K562 (cell line): Measurements from ENCODE around the gene LRRC8C. TPM values are rescaled to one million over a fixed set of nuclear protein-coding genes. Genes with fewer than 3 reads are reported as not detected.

Source experiments
- ATAC-seq: fragments of 200-7000 bp; cut with Tn5 transposase; 3 replicates; pipeline ENCODE4 v1.9.1; 2020; ENCODE audit warnings: moderate library complexity
- BruUV-seq: library from RNA; stranded (reverse); fragments of 400-500 nt; replicated peaks from 2 replicates; lab custom pipeline; 2021; lab: Mats Ljungman, UMichigan
- CTCF ChIA-PET: fragments of 300-600 bp; formaldehyde crosslinking; extraction: SDS; loops from one replicate; lab custom pipeline; 2021; ENCODE audit warnings: low intra/inter-chr PET ratio; lab: Yijun Ruan, JAX
- POLR2A ChIA-PET: fragments of 300-600, 350-650 bp; sonication (Branson Sonifier 250); formaldehyde crosslinking; extraction: SDS; loops from one replicate; lab custom pipeline; 2021; ENCODE audit warnings: antibody characterized with exemption, inconsistent platforms; lab: Yijun Ruan, JAX
- DNase-seq, 4 experiments: peaks; one replicate each; pipeline versions ENCODE4 v3.0.0 to v3.0.0-alpha.2; 2011 to 2018; ENCODE audit warnings: low spot score in 3 of 4, mixed read lengths in 3 of 4; ENCODE audit errors: extremely low read depth in 1 of 4
- FAIRE-seq: peaks from 2 replicates; lab custom pipeline; 2011; peaks lifted over from hg19 to GRCh38; lab: Jason Lieb, UNC
- H2AFZ ChIP-seq: 2 replicates; pipeline ENCODE4 v1.6.0; 2011; ENCODE audit warnings: low read depth, low read length, control low read depth, inconsistent platforms
- H3K27ac ChIP-seq: fragments of 200-600 bp; 3 replicates; pipeline ENCODE4 v1.8.0; 2011; ENCODE audit warnings: low read depth, mild to moderate bottlenecking, control low read depth, inconsistent platforms, low read length, moderate library complexity, mixed read lengths; ENCODE audit errors: extremely low read depth
- H3K27me3 ChIP-seq, 2 experiments: fragments of 300-600 bp in 1 of 2; 2 replicates in 1 of 2; 3 replicates in 1 of 2; pipeline versions ENCODE4 v1.6.0 to v1.8.0; 2011; ENCODE audit warnings: inconsistent platforms in 2 of 2, low read length in 2 of 2, mild to moderate bottlenecking in 1 of 2, mixed read lengths in 1 of 2, moderate library complexity in 1 of 2; ENCODE audit not compliant: control insufficient read depth in 2 of 2, insufficient read depth in 2 of 2
- H3K36me3 ChIP-seq: fragments of 300-600 bp; 3 replicates; pipeline ENCODE4 v1.8.0; 2011; ENCODE audit warnings: mild to moderate bottlenecking, low read length, inconsistent platforms; ENCODE audit not compliant: control insufficient read depth, insufficient read depth
- H3K4me1 ChIP-seq, 2 experiments: fragments of 200-600 bp in 1 of 2; replicated peaks in 1 of 2; 2 replicates in 1 of 2; 3 replicates in 1 of 2; pipeline versions ENCODE4 v1.5.1 to v1.8.0; 2011; ENCODE audit warnings: inconsistent platforms in 2 of 2, low read length in 2 of 2, mild to moderate bottlenecking in 1 of 2, mixed read lengths in 1 of 2, moderate library complexity in 1 of 2; ENCODE audit not compliant: control insufficient read depth in 2 of 2, insufficient read depth in 2 of 2
- H3K4me2 ChIP-seq: 2 replicates; pipeline ENCODE4 v1.6.1; 2011; ENCODE audit warnings: low read length, control low read depth, inconsistent platforms, mixed read lengths; ENCODE audit not compliant: insufficient read depth
- H3K4me3 ChIP-seq: fragments of 200-600 bp; sonication (generic), shearing (Covaris generic); 2 replicates; pipeline ENCODE4 v1.5.1; 2016; ENCODE audit warnings: control low read depth, inconsistent platforms
- H3K79me2 ChIP-seq: fragments of 200-600 bp; 3 replicates; pipeline ENCODE4 v1.8.0; 2011; ENCODE audit warnings: low read length, inconsistent platforms; ENCODE audit not compliant: control insufficient read depth, insufficient read depth
- H3K9ac ChIP-seq, 2 experiments: 2 replicates each; pipeline versions ENCODE4 v1.6.0 to v1.6.1; 2011; ENCODE audit warnings: low read depth in 2 of 2, low read length in 2 of 2, control low read depth in 1 of 2, inconsistent platforms in 1 of 2, mild to moderate bottlenecking in 1 of 2, mixed read lengths in 1 of 2; ENCODE audit not compliant: insufficient read depth in 1 of 2
- H3K9me1 ChIP-seq: one replicate; pipeline ENCODE4 v1.6.0; 2011; ENCODE audit warnings: inconsistent platforms, mild to moderate bottlenecking, low read length, moderate library complexity; ENCODE audit not compliant: control insufficient read depth, insufficient read depth
- H3K9me3 ChIP-seq: replicated peaks from 2 replicates; pipeline ENCODE4 v1.5.1; 2011; ENCODE audit warnings: low read depth, low read length, inconsistent platforms; ENCODE audit not compliant: control insufficient read depth, insufficient read depth
- H4K20me1 ChIP-seq: replicated peaks from 2 replicates; pipeline ENCODE4 v1.6.1; 2011; ENCODE audit warnings: low read length, inconsistent platforms, mixed read lengths; ENCODE audit not compliant: control insufficient read depth, insufficient read depth
- CREB1 ChIP-seq, 2 experiments: sonication (generic) in 1 of 2; formaldehyde crosslinking in 1 of 2; IDR thresholded peaks; 2 replicates each; pipeline versions ENCODE4 v1.6.1 to v1.8.0; 2012 to 2022; ENCODE audit warnings: inconsistent platforms in 1 of 2, mild to moderate bottlenecking in 1 of 2, missing genetic modification reagents in 1 of 2, moderate library complexity in 1 of 2
- PTRF ChIP-seq: fragments of 450-650 bp; IDR thresholded peaks from 2 replicates; pipeline ENCODE4 v1.6.1; 2016; ENCODE audit warnings: mild to moderate bottlenecking, missing genetic modification characterization, missing compliant biosample characterization
- STAT5B ChIP-seq: fragments of 250-450 bp; sonication (Bioruptor Pico); IDR thresholded peaks from 2 replicates; pipeline ENCODE4 v1.8.0; 2021; ENCODE audit warnings: mild to moderate bottlenecking, inconsistent platforms
- TFAP4 ChIP-seq: sonication (generic); formaldehyde crosslinking; IDR thresholded peaks from 2 replicates; pipeline ENCODE4 v1.8.0; 2022; ENCODE audit warnings: missing genetic modification reagents, mild to moderate bottlenecking, moderate library complexity, borderline replicate concordance
- WGBS: fragments of 100-300 bp; shearing (Covaris generic); methylation state at CpG from one replicate; pipeline ENCODE4 v1.1.6; 2016; ENCODE audit warnings: low coverage, mixed read lengths; ENCODE audit not compliant: insufficient coverage; ENCODE audit errors: missing lambda C conversion rate; 5-methylcytosine and 5-hydroxymethylcytosine counted together
- in situ Hi-C: fragments of 300-500 bp; cut with MboI; formaldehyde crosslinking; loops from 4 replicates; pipeline ENCODE4 v1.15.0; 2018; ENCODE audit warnings: inconsistent platforms, mixed read lengths
- intact Hi-C: fragments of 100-400 bp; cut with micrococcal nuclease; formaldehyde crosslinking; loops from 2 replicates; pipeline ENCODE4 v1.14.2; 2022
- polyA plus RNA-seq, 8 experiments: library from polyadenylated mRNA; depleted of rRNA in 4 of 8; stranded (reverse) in 5 of 8; unstranded in 3 of 8; fragments of >200 nt; fragmentation: Nextera tagmentation in 2 of 8; fragmentation: Illumina TruSeq in 1 of 8; extraction: Ambion mirVana in 2 of 8; extraction: Trizol in 1 of 8; gene quantifications; 2 replicates each; pipeline versions ENCODE4 v1.2.1 to v1.2.3, GENCODE V29; 2011 to 2014; ENCODE audit warnings: inconsistent platforms in 1 of 8, missing spikeins in 1 of 8
- total RNA-seq, 7 experiments: library from RNA; depleted of rRNA in 6 of 7; stranded (reverse); fragments of >200 nt in 6 of 7; fragmentation: Illumina TruSeq in 2 of 7; extraction: Trizol in 2 of 7; gene quantifications; 2 replicates each; pipeline versions ENCODE4 v1.2.1 to v1.2.3, GENCODE V29; 2011 to 2021; ENCODE audit warnings: low replicate concordance in 1 of 7
- TF ChIP-seq, protein P1 (sequence below): fragments of 150-350 bp; conservative IDR thresholded peaks from 2 replicates; pipeline ENCODE4 v1.6.1; 2014; ENCODE audit warnings: low read length
- TF ChIP-seq, protein P2 (sequence below): fragments of 250-450 bp; sonication (Bioruptor Pico); IDR thresholded peaks from 2 replicates; pipeline ENCODE4 v1.8.0; 2022; ENCODE audit warnings: moderate library complexity, mild to moderate bottlenecking, inconsistent platforms
- TF ChIP-seq, protein P3 (sequence below): sonication (generic); formaldehyde crosslinking; IDR thresholded peaks from 2 replicates; pipeline ENCODE4 v1.4.0; 2020; ENCODE audit warnings: mild to moderate bottlenecking, missing genetic modification reagents

The LRRC8C gene
- total and polyA plus RNA-seq, 9 of the 15 experiments (the other 6 are each of a cell fraction or from before 2014, with no cell fraction given) = 1.00 to 12.5 (median 4.5) TPM

- TF ChIP-seq, protein P1, sequence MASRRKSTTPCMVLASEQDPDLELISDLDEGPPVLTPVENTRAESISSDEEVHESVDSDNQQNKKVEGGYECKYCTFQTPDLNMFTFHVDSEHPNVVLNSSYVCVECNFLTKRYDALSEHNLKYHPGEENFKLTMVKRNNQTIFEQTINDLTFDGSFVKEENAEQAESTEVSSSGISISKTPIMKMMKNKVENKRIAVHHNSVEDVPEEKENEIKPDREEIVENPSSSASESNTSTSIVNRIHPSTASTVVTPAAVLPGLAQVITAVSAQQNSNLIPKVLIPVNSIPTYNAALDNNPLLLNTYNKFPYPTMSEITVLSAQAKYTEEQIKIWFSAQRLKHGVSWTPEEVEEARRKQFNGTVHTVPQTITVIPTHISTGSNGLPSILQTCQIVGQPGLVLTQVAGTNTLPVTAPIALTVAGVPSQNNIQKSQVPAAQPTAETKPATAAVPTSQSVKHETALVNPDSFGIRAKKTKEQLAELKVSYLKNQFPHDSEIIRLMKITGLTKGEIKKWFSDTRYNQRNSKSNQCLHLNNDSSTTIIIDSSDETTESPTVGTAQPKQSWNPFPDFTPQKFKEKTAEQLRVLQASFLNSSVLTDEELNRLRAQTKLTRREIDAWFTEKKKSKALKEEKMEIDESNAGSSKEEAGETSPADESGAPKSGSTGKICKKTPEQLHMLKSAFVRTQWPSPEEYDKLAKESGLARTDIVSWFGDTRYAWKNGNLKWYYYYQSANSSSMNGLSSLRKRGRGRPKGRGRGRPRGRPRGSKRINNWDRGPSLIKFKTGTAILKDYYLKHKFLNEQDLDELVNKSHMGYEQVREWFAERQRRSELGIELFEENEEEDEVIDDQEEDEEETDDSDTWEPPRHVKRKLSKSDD = no peak
- TF ChIP-seq STAT5B (CRISPR knock-in tag) (no peak), CREB1 (IDR thresholded peaks at IDR 0.05) (no peak), CREB1 (CRISPR knock-in tag; IDR thresholded peaks at IDR 0.05) (no peak)
- TF ChIP-seq, all 486 proteins: peak for 0
Observed at GRCh38 chr1:89698020-89698560, 65.2 kb downstream of the LRRC8C start (continued).

- no peaks in the 10 kb centered on the region for H3K9me1 ChIP-seq
- 0% methylated on average over 1 of the region's 1 CpG for WGBS
- in situ Hi-C loops = no loop called here
- H4K20me1 ChIP-seq = no peaks in the 10 kb centered on the region
- CTCF ChIA-PET = no interaction called here
- no peak for TF ChIP-seq TFAP4 (CRISPR knock-in tag)
- TF ChIP-seq, protein P2, sequence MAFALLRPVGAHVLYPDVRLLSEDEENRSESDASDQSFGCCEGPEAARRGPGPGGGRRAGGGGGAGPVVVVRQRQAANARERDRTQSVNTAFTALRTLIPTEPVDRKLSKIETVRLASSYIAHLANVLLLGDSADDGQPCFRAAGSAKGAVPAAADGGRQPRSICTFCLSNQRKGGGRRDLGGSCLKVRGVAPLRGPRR (CRISPR knock-in tag) = no peak
- TF ChIP-seq PTRF (tag) = no peak
- TF ChIP-seq, protein P3, sequence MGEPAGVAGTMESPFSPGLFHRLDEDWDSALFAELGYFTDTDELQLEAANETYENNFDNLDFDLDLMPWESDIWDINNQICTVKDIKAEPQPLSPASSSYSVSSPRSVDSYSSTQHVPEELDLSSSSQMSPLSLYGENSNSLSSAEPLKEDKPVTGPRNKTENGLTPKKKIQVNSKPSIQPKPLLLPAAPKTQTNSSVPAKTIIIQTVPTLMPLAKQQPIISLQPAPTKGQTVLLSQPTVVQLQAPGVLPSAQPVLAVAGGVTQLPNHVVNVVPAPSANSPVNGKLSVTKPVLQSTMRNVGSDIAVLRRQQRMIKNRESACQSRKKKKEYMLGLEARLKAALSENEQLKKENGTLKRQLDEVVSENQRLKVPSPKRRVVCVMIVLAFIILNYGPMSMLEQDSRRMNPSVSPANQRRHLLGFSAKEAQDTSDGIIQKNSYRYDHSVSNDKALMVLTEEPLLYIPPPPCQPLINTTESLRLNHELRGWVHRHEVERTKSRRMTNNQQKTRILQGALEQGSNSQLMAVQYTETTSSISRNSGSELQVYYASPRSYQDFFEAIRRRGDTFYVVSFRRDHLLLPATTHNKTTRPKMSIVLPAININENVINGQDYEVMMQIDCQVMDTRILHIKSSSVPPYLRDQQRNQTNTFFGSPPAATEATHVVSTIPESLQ (CRISPR knock-in tag) = no peak
- TF ChIP-seq, all 486 proteins: peak for 0
- no peak for ATAC-seq
- H3K9me3 ChIP-seq = no peaks in the 10 kb centered on the region
- H2AFZ ChIP-seq = no peak overlapping the region
- no peak overlapping the region for H3K9ac ChIP-seq
- no peak overlapping the region for H3K4me3 ChIP-seq
- H3K36me3 ChIP-seq = no peaks in the 10 kb centered on the region; the same call in 2 of the 3 replicates
- intact Hi-C loops = no loop called here
- peaks cover 5 to 36% of the 10 kb centered on the region in 2 experiments; a peak in 4 of 5 replicates for H3K4me1 ChIP-seq
- FAIRE-seq = no peak
- H3K27ac ChIP-seq = no peak overlapping the region
- POLR2A ChIA-PET = interaction anchor here (1.6 kb wide), 1 partner anchor 9 kb away, joined by 4 read pairs; no protein-coding TSS in a partner anchor
- no peak overlapping the region for H3K4me2 ChIP-seq
- no TSS peak for BruUV-seq
- no peaks in the 10 kb centered on the region for H3K27me3 ChIP-seq
- H3K79me2 ChIP-seq = no peaks in the 10 kb centered on the region
- DNase-seq = no peak
Observed at GRCh38 chr1:89698624-89699023, 65.7 kb downstream of the LRRC8C start.
